Body of pancreas (tissue), 4 donors: Measurements from ENCODE around the gene IL22RA1. TPM values are rescaled to one million over a fixed set of nuclear protein-coding genes. Genes with fewer than 3 reads are reported as not detected.

Experiments
- ATAC-seq: fragments of 150-250 bp; one replicate; pipeline ENCODE4 v1.9.1; 2016
- DNase-seq, 4 donors: peaks; one replicate each; pipeline ENCODE4 v3.0.0-alpha.2; 2019
- H3K27ac ChIP-seq, 4 donors: fragments of 200-600 bp; sonication (generic); 1 replicate in 3 of 4; 2 replicates in 1 of 4; pipeline versions ENCODE4 v1.5.1 to v1.6.1; 2016 to 2019; ENCODE audit warnings: mild to moderate bottlenecking in 1 of 4, mixed read lengths in 1 of 4, moderate library complexity in 1 of 4
- H3K27me3 ChIP-seq, 2 donors: fragments of 200-600 bp; sonication (generic); one replicate each; pipeline ENCODE4 v1.6.0; 2016; ENCODE audit warnings: mild to moderate bottlenecking in 1 of 2
- H3K36me3 ChIP-seq, 2 donors: fragments of 200-600 bp; sonication (generic); replicated peaks in 1 of 2; 2 replicates each; pipeline ENCODE4 v1.5.1; 2016; ENCODE audit warnings: low read depth in 2 of 2; ENCODE audit not compliant: insufficient read depth in 1 of 2
- H3K4me1 ChIP-seq: fragments of 200-600 bp; sonication (generic); one replicate; pipeline ENCODE4 v1.6.0; 2016
- H3K4me3 ChIP-seq, 2 donors: fragments of 200-600 bp; sonication (generic); 1 replicate in 1 of 2; 2 replicates in 1 of 2; pipeline ENCODE4 v1.5.1; 2016 to 2019
- H3K9me3 ChIP-seq, 3 donors: fragments of 200-600 bp; sonication (generic); 1 replicate in 2 of 3; 2 replicates in 1 of 3; pipeline ENCODE4 v1.5.1; 2016
- POLR2A ChIP-seq, 3 donors: fragments of 450-650 bp; IDR thresholded peaks; one replicate each; pipeline ENCODE4 v1.6.1; 2016; ENCODE audit warnings: antibody characterized with exemption in 3 of 3, mild to moderate bottlenecking in 2 of 3
- WGBS, 2 donors: methylation state at CpG; one replicate each; pipeline ENCODE4 v1.1.5; 2017; 5-methylcytosine and 5-hydroxymethylcytosine counted together
- intact Hi-C: fragments of 100-400 bp; cut with DNase I; formaldehyde crosslinking; loops from one replicate; pipeline ENCODE4 v1.15.1; 2023
- total RNA-seq, 2 donors: library from RNA; depleted of rRNA; stranded (reverse); fragments of >200 nt; gene quantifications; one replicate each; pipeline ENCODE4 v1.1.0, GENCODE V29; 2016
- TF ChIP-seq, protein P1 (sequence below), 7 experiments: fragments of 450-650 bp in 4 of 7; fragments of 200-600 bp in 3 of 7; sonication (generic) in 3 of 7; IDR thresholded peaks; one replicate each; pipeline ENCODE4 v1.5.1; 2016 to 2019; ENCODE audit warnings: antibody characterized with exemption in 7 of 7

IL22RA1 gene
- total RNA-seq, 2 donors from 2014 or later = 49.1 to 133 TPM

DNA sequence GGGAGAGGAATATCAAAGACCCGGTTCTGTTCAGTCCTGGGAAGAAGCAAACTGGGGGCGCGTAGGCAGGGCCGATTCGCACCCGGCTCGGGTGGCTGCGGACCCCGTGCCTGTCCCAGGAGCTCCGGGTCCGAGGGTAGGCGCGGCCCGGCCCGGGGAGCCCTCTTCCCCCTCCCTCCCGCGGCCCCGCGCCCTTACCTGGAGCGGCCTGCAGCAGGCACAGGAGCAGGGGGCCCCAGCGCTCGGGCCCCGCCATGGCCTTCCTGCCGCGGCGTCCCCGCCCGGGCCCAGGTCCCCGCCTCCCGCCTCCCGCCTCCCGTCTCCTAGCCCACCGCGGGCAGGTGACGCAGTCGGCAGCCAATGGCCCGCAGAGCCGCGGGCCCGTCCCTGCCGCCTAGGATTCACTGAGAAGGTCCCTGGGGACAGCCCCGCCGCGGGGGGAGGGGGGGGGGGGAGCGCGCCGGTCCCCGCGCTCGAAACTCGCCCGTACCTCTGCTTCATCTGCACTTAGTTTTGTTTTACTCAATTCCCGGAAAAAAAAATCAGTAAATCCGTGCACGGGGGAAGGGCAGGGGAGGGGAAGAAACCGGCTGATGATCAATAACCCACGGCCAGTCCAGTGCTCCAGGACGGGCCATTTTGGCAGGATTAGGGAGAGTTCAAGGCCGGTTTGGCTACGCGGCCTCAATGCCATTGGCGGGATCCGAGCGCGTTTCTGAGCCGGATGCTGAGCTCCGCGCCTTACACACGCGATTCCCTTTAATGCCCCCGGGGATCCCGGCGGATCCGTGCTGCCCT is 44.3 kb upstream of the IL22RA1 start, which contains the start of gene IFNLR1:
TSS of gene IFNLR1 (minus strand) at position 297 of the 798 bp plus-strand sequence. CDS start at position 256, 41 bp downstream.
- peak within 1 kb of the TSS; percentile 34 to 46 for H3K4me3 ChIP-seq
- H3K4me1 ChIP-seq = peaks cover 17% of the 10 kb centered on the region
- TF ChIP-seq, protein P1, sequence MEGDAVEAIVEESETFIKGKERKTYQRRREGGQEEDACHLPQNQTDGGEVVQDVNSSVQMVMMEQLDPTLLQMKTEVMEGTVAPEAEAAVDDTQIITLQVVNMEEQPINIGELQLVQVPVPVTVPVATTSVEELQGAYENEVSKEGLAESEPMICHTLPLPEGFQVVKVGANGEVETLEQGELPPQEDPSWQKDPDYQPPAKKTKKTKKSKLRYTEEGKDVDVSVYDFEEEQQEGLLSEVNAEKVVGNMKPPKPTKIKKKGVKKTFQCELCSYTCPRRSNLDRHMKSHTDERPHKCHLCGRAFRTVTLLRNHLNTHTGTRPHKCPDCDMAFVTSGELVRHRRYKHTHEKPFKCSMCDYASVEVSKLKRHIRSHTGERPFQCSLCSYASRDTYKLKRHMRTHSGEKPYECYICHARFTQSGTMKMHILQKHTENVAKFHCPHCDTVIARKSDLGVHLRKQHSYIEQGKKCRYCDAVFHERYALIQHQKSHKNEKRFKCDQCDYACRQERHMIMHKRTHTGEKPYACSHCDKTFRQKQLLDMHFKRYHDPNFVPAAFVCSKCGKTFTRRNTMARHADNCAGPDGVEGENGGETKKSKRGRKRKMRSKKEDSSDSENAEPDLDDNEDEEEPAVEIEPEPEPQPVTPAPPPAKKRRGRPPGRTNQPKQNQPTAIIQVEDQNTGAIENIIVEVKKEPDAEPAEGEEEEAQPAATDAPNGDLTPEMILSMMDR (IDR thresholded peaks at IDR 0.05) = no peak
- peak; percentile 48 to 65 (median 56) for TF ChIP-seq POLR2A (IDR thresholded peaks at IDR 0.05)
- intact Hi-C loops = no loop called here
- H3K27me3 ChIP-seq = no peaks in the 10 kb centered on the region
- peak within 1 kb of the TSS; percentile 67 to 99 (median 88) for H3K27ac ChIP-seq
- DNase-seq = peak; percentile 75 to 89 (median 85)
- peak; percentile 85 for ATAC-seq
- H3K9me3 ChIP-seq = no peaks in the 10 kb centered on the region
- H3K36me3 ChIP-seq = no peaks in the 10 kb centered on the region
- WGBS, 2 donors = 0% methylated on average over 11 to 66 of the region's 74 CpGs

DNA sequence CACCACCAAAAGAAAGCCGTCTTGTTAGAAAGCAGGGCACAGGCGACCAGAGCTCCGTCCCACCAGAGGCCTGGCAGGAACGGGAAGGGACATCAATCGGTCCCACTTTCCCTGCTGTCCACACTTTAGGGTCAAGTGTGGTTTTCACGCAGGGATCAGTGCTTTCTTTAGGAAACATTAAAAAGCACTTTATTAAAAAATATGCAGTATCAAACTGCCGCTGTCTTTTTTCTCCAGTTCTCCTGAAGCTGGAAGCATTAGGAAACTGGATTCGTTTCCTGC is 43.7 kb upstream of the IL22RA1 start:
- 8 to 14% methylated on average over 8 of the region's 8 CpGs for WGBS, 2 donors
- DNase-seq (peak in 1 of 4 donors; percentile 41), ATAC-seq (peak; percentile 10)
- Histone ChIP-seq H3K27me3 (no peaks in the 10 kb centered on the region), H3K36me3 (no peaks in the 10 kb centered on the region), H3K27ac (peak overlapping the region; percentile 67 to 99 (median 88)), H3K9me3 (no peaks in the 10 kb centered on the region), H3K4me1 (peaks cover 19% of the 10 kb centered on the region), H3K4me3 (peak overlapping the region in 1 of 2 donors; percentile 34)
- intact Hi-C loops = no loop called here
- TF ChIP-seq, protein P1 (IDR thresholded peaks at IDR 0.05) = no peak
- no peak for TF ChIP-seq POLR2A (IDR thresholded peaks at IDR 0.05)

DNA sequence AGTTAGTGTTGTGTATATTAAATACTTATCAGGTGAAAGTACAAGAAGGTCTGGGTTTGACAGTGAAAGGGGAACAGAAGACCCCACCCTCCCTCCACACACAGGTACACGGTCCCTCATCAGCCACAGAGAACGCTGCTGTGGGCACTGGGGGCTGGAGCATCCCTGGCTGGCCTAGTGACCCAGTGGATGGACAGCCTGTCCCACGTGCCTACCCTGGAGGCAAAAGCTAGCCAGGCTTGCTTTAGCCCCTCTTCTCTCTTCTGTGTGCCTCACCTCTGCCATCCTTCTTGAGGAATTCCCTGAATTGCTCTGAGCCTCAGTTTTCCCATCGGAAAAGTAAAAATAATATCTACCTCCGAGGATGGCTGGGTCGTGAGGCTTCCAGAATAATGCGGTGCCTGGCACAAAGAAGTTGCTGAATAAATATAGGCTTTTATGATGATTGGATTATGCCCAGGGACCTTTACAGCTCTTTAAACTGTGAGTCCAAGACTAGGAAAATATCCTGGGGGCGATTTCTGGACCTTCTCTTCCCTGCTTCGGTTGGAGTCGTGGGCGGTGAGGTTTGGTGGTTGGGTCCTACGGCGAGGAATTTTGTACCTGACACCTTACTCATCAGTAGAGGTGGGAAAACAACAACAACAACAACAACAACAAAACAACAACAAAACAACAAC is 43.2 kb upstream of the IL22RA1 start:
- no peak for DNase-seq
- intact Hi-C loops = no loop called here
- ATAC-seq = no peak
- TF ChIP-seq POLR2A (IDR thresholded peaks at IDR 0.05) = no peak
- TF ChIP-seq, protein P1 (IDR thresholded peaks at IDR 0.05) = no peak
- Histone ChIP-seq H3K27ac (peak overlapping the region; percentile 67 to 99 (median 88)), H3K27me3 (no peaks in the 10 kb centered on the region), H3K9me3 (no peaks in the 10 kb centered on the region), H3K4me3 (peak overlapping the region in 1 of 2 donors; percentile 34), H3K36me3 (no peaks in the 10 kb centered on the region), H3K4me1 (peaks cover 24% of the 10 kb centered on the region)
- 47 to 51% methylated on average over 13 of the region's 13 CpGs for WGBS, 2 donors

DNA sequence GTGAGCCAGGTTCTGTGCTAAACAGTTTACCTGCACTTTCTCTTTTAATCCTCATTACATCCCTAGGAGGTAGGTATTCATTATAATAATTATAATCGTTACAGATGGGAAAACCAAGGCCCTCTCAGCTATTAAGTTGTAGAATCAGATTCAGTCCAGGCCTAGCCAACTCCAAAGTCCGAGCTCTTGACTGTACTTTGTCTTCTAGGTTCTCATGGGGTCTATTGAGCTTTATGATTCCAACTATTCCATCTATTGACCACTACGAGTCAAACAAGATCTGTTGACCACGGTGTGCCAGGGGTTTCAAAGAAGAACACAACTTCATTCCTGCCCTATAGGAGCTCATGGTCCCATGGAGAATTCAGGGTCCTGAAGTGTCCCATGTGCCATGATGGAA is 42.1 kb upstream of the IL22RA1 start:
- Histone ChIP-seq H3K27me3 (no peaks in the 10 kb centered on the region), H3K27ac (no peak overlapping the region), H3K36me3 (no peaks in the 10 kb centered on the region), H3K4me1 (peaks cover 35% of the 10 kb centered on the region), H3K9me3 (no peaks in the 10 kb centered on the region), H3K4me3 (no peak overlapping the region)
- no peak for TF ChIP-seq POLR2A (IDR thresholded peaks at IDR 0.05)
- TF ChIP-seq, protein P1 (IDR thresholded peaks at IDR 0.05) = no peak
- intact Hi-C loops = no loop called here
- ATAC-seq (no peak), DNase-seq (no peak)
- 63 to 68% methylated on average over 4 of the region's 4 CpGs for WGBS, 2 donors
